OCI-LY1 (cell line): ENCODE results near the gene SOX2.

Source experiments
- H2AFZ ChIP-seq: fragments of 200-600 bp; sonication (generic), shearing (Covaris generic); 2 replicates; pipeline ENCODE4 v1.6.0; 2014; ENCODE audit warnings: antibody characterized with exemption, mild to moderate bottlenecking, low read length
- H3F3A ChIP-seq: fragments of 200-600 bp; sonication (generic), shearing (Covaris generic); 2 replicates; pipeline ENCODE4 v1.6.0; 2014; ENCODE audit warnings: mild to moderate bottlenecking, antibody characterized with exemption, low read length, moderate library complexity; ENCODE audit not compliant: insufficient read depth
- H3K27ac ChIP-seq: fragments of 200-600 bp; sonication (generic); 2 replicates; pipeline ENCODE4 v1.5.1; 2014; ENCODE audit warnings: low read length, mixed run types, mild to moderate bottlenecking, low read depth; ENCODE audit not compliant: poor library complexity, severe bottlenecking
- H3K27me3 ChIP-seq: fragments of 200-600 bp; sonication (generic); 2 replicates; pipeline ENCODE4 v1.6.0; 2014; ENCODE audit warnings: antibody characterized with exemption, mild to moderate bottlenecking, low read length, moderate library complexity; ENCODE audit not compliant: insufficient read depth
- H3K36me3 ChIP-seq: fragments of 200-600 bp; sonication (generic); 2 replicates; pipeline ENCODE4 v1.6.1; 2014; ENCODE audit warnings: mild to moderate bottlenecking, antibody characterized with exemption, low read length, moderate library complexity, mixed read lengths; ENCODE audit not compliant: insufficient read depth
- H3K4me1 ChIP-seq: fragments of 200-600 bp; sonication (generic); 2 replicates; pipeline ENCODE4 v1.5.1; 2014; ENCODE audit warnings: mild to moderate bottlenecking, low read length, moderate library complexity; ENCODE audit not compliant: insufficient read depth, severe bottlenecking
- H3K4me2 ChIP-seq: fragments of 200-600 bp; sonication (generic), shearing (Covaris generic); 2 replicates; pipeline ENCODE4 v1.6.1; 2014; ENCODE audit warnings: low read length
- H3K4me3 ChIP-seq: fragments of 200-600 bp; sonication (generic); 2 replicates; pipeline ENCODE4 v1.5.1; 2014; ENCODE audit warnings: low read length, low read depth, mild to moderate bottlenecking, mixed read lengths; ENCODE audit not compliant: poor library complexity, severe bottlenecking
- H3K79me2 ChIP-seq: fragments of 200-600 bp; shearing (Covaris generic); 2 replicates; pipeline ENCODE4 v1.6.1; 2016; ENCODE audit warnings: mixed run types, low read length, mixed read lengths; ENCODE audit not compliant: insufficient read depth
- H3K9ac ChIP-seq: fragments of 200-600 bp; sonication (generic), shearing (Covaris generic); 2 replicates; pipeline ENCODE4 v1.6.1; 2014; ENCODE audit warnings: mild to moderate bottlenecking, low read length, mixed read lengths
- H3K9me2 ChIP-seq: fragments of 200-600 bp; sonication (generic), shearing (Covaris generic); 2 replicates; pipeline ENCODE4 v1.6.1; 2014; ENCODE audit warnings: low read depth, mild to moderate bottlenecking, low read length, mixed read lengths
- H3K9me3 ChIP-seq: fragments of 200-600 bp; shearing (Covaris generic); 2 replicates; pipeline ENCODE4 v1.6.1; 2014; ENCODE audit warnings: low read length, mixed read lengths
- H4K20me1 ChIP-seq: fragments of 200-600 bp; sonication (generic), shearing (Covaris generic); 2 replicates; pipeline ENCODE4 v1.6.0; 2016; ENCODE audit warnings: mild to moderate bottlenecking, low read length; ENCODE audit not compliant: insufficient read depth
- EZH2 ChIP-seq: fragments of 200-600 bp; sonication (generic), shearing (Covaris generic); IDR thresholded peaks from 2 replicates; pipeline ENCODE4 v1.8.0; 2017; ENCODE audit warnings: borderline replicate concordance, mixed run types, mild to moderate bottlenecking, antibody characterized with exemption, low read length, moderate library complexity, mixed read lengths
- TF ChIP-seq, protein P1 (sequence below): fragments of 200-600 bp; sonication (generic), shearing (Covaris generic); IDR thresholded peaks from 2 replicates; pipeline ENCODE4 v1.5.1; 2017; ENCODE audit warnings: mild to moderate bottlenecking, antibody characterized with exemption, low read length, moderate library complexity, mixed read lengths

Gene SOX2

DNA sequence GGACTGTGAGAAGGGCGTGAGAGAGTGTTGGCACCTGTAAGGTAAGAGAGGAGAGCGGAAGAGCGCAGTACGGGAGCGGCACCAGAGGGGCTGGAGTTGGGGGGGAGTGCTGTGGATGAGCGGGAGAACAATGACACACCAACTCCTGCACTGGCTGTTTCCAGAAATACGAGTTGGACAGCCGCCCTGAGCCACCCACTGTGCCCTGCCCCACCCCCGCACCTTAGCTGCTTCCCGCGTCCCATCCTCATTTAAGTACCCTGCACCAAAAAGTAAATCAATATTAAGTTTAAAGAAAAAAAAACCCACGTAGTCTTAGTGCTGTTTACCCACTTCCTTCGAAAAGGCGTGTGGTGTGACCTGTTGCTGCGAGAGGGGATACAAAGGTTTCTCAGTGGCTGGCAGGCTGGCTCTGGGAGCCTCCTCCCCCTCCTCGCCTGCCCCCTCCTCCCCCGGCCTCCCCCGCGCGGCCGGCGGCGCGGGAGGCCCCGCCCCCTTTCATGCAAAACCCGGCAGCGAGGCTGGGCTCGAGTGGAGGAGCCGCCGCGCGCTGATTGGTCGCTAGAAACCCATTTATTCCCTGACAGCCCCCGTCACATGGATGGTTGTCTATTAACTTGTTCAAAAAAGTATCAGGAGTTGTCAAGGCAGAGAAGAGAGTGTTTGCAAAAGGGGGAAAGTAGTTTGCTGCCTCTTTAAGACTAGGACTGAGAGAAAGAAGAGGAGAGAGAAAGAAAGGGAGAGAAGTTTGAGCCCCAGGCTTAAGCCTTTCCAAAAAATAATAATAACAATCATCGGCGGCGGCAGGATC is at the start of gene SOX2:
SOX2 (plus strand) TSS at position 601 of the 811 bp plus-strand sequence. CDS start 436 bp downstream, outside the sequence.
- peak within 1 kb of the TSS; percentile 30 for H3K4me2 ChIP-seq
- H3K27ac ChIP-seq, result peak within 1 kb of the TSS; percentile 88
- H3K9ac ChIP-seq, result peak within 1 kb of the TSS; percentile 14; the same call in 1 of the 2 replicates

DNA sequence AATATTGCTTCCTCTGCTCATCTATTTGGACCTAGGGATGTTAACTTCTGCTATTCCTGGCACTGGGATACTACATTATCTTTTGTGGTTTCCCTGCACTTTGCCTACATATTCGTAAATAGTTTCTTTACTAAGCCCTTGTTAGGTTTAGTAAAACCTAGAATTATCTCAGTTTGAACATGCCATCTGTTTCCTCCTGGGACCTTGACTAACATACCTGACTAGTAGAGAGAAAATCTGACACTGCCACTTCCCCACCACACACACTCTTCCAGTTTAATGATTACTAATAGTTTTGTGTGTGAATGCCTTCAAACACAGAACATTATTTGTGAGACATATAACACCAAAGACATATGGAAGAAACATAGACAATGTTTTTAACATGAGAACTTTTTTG is 28.2 kb upstream of the SOX2 start:
- no peak overlapping the region for H3K9ac ChIP-seq
- H3K36me3 ChIP-seq, result no peaks in the 10 kb centered on the region; the same call in 1 of the 2 replicates
- H3K4me1 ChIP-seq, result peaks cover 46% of the 10 kb centered on the region
- H3K79me2 ChIP-seq, result no peaks in the 10 kb centered on the region
- H3K4me2 ChIP-seq, result no peak overlapping the region
- TF ChIP-seq EZH2, result no peak
- TF ChIP-seq, protein P1, sequence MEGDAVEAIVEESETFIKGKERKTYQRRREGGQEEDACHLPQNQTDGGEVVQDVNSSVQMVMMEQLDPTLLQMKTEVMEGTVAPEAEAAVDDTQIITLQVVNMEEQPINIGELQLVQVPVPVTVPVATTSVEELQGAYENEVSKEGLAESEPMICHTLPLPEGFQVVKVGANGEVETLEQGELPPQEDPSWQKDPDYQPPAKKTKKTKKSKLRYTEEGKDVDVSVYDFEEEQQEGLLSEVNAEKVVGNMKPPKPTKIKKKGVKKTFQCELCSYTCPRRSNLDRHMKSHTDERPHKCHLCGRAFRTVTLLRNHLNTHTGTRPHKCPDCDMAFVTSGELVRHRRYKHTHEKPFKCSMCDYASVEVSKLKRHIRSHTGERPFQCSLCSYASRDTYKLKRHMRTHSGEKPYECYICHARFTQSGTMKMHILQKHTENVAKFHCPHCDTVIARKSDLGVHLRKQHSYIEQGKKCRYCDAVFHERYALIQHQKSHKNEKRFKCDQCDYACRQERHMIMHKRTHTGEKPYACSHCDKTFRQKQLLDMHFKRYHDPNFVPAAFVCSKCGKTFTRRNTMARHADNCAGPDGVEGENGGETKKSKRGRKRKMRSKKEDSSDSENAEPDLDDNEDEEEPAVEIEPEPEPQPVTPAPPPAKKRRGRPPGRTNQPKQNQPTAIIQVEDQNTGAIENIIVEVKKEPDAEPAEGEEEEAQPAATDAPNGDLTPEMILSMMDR, result no peak
- H3F3A ChIP-seq, result no peaks in the 10 kb centered on the region
- H2AFZ ChIP-seq, result no peak overlapping the region
- no peaks in the 10 kb centered on the region for H3K27me3 ChIP-seq
- H3K9me2 ChIP-seq, result no peaks in the 10 kb centered on the region
- peaks cover 4% of the 10 kb centered on the region for H3K9me3 ChIP-seq
- H4K20me1 ChIP-seq, result no peaks in the 10 kb centered on the region
- no peak overlapping the region for H3K4me3 ChIP-seq
- H3K27ac ChIP-seq, result peak overlapping the region; percentile 1

More for the DNA sequence above, at the start of gene SOX2:
- Histone ChIP-seq H3K9me2 (no peaks in the 10 kb centered on the region), H4K20me1 (no peaks in the 10 kb centered on the region), H3K4me3 (peak within 1 kb of the TSS; percentile 79), H3K36me3 (peaks cover 14% of the 10 kb centered on the region; the same call in 1 of the 2 replicates), H3K27me3 (no peaks in the 10 kb centered on the region), H3K9me3 (no peaks in the 10 kb centered on the region), H2AFZ (no peak within 1 kb of the TSS), H3K4me1 (peaks cover 79% of the 10 kb centered on the region), H3F3A (no peaks in the 10 kb centered on the region), H3K79me2 (peaks cover 27% of the 10 kb centered on the region)
- TF ChIP-seq, protein P1, result no peak
- no peak for TF ChIP-seq EZH2

DNA sequence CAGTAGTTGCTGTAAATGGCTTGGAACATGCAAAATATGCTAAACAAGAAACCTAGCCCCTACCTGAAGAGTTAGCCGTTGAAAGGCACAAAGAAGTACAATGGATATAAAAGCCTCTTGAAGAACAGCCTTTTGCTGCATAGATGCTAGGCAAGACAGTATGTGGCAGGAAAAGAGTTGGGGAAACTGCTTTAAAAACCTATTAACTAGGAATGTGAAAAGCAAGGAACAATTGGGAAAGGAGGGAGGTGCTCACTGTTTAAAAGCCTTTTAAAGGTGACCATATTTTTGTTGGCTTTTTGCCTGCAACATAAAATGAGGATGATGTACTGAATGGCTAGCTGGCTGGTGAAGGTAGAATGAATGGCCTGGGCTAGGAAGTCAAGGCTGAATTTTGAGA is 24.5 kb upstream of the SOX2 start:
- no peaks in the 10 kb centered on the region for H4K20me1 ChIP-seq
- no peak for TF ChIP-seq EZH2
- TF ChIP-seq, protein P1, result no peak
- no peaks in the 10 kb centered on the region for H3K79me2 ChIP-seq
- no peak overlapping the region; the same call in 1 of the 2 replicates for H3K4me2 ChIP-seq
- H3K27ac ChIP-seq, result peak overlapping the region; percentile 35
- peaks cover 79% of the 10 kb centered on the region for H3K4me1 ChIP-seq
- H2AFZ ChIP-seq, result no peak overlapping the region
- H3K9ac ChIP-seq, result no peak overlapping the region
- H3K9me2 ChIP-seq, result no peaks in the 10 kb centered on the region
- H3K4me3 ChIP-seq, result no peak overlapping the region
- no peaks in the 10 kb centered on the region for H3K36me3 ChIP-seq
- no peaks in the 10 kb centered on the region for H3K27me3 ChIP-seq
- no peaks in the 10 kb centered on the region for H3K9me3 ChIP-seq
- no peaks in the 10 kb centered on the region for H3F3A ChIP-seq
